ENCODE measurements around the gene HNRNPC.
"Not testable (repeated sequence)": the region's sequence is repeated elsewhere in the genome, so short reads cannot be mapped to it uniquely, and the experiment has no call there.

Gene HNRNPC

DNA sequence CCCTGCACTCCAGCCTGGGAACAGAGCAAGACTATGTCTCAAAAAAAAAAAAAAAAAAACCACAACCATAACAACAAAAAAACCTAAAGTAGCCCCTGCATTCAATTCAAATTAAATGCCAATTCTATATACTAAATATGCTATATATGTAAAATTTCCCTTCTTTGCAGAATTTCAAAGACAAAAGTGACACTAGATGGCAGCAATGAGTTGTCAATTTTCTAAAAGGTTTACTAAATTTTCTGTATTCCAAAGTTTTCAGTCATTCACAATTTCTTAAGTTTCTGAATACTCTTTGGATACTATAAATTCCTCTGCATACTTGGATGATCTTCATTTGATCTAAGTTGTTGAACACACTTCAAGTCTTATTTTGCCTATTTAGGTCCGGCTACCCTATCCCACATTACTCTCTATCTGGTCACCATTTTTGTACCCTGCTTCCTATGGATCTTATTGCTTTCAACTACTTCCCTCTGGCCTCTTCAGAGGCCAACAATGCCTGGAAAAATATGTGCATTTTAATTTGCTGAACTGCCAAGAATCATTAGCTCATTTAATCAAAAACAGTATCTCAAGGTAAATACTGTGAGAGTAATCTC is 27.9 kb downstream of the HNRNPC start:
- no peak for DNase-seq

GRCh38 chr14:21240417-21240816 is 28.8 kb downstream of the HNRNPC start:
- DNase-seq = no peak

DNA sequence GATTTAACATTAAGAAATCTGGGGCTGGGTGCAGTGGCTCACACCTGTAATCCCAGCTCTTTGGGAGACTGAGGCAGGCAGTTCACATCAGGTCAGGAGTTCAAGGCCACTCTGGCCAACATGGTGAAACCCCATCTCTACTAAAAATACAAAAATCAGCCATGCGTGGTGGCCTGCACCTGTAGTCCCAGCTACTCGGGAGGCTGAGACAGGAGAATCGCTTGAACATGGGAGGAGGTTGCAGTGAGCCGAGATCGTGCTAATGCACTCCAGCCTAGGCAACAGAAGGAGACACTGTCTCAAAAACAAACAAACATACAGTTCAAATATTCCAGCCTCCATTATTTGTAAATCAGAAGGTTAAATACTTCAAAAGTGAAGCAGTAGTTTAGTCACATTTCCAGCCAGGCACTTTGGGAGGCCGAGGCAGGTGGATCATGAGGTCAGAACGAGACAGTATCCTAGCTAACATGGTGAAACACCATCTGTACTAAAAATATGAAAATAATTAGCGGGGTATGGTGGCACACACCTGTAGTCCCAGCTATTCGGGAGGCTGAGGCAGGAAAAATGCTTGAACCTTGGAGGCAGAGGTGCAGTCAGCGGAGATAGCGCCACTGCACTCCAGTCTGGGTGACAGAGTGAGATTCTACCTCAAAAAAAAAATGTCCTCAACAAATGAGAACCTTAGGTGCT is 30.3 kb downstream of the HNRNPC start:
- DNase-seq = no peak

DNA sequence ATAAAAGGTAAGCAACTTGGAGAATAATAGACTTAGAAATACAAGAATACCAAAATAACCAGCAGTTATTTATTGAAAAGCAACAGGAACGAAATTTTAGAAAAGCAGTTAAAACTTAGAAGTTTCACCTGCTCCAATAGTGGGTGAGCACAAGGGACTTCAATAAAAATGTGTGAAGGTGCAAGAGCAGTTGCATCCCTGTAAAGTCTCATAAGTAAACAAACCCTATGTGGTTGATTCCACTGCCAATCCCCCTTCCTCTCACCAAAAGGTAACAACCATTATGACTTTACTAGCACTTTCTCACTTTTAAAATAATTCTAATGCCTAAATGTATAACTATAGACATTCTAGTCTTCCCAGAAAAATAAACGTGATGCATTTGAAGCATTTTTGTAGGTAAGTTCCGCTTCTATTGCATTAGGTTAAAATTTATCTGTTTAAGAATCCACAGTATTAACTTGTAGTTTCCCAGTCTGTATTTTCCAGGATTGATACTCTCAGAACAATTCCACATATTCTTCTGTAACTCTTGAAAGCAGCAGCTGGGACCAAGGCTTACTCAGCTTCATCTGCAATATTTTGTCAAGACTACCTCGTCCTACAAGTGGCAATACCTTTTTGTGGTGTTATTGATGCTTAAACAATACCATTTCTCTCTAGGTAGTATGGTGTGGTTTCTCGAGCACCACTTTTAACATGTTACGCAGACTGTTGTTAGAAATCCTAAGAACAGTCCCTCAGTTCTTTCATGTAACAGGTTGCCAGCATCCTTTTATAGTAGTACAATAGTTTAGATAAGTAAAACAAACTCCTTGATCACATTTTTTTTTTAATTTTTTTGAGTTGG is 32.1 kb downstream of the HNRNPC start:
- DNase-seq = no peak

- DNase-seq = no peak
Measured at GRCh38 chr14:21234112-21234511, 35.1 kb downstream of the HNRNPC start.

DNA sequence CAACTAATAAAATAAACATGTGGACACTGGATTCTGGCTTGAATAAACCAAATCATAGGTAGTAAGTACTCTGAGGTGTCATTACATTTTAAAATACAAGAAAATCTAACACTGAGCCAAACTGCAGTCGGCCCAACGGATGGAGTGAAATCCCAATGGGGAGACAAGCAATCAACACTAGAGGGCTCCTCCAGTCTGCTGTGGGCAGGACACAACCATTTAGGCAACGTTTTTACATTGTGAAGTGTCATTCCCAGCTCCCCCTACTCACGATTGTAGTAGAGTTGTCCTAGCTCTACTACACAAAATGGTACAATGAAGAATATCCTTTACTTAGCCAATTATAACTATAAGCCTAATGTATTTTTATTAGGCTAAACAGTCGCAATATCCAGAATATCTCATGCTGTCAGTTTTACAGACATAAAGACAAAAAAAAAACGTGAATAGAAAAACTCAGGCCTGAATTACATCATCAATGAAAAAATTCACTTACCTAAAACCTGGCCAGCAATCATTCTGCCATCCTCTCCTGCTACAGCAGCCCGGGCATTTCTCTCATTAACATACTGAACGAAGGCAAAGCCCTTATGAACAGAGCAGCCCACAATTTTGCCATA is 35.7 kb downstream of the HNRNPC start:
- DNase-seq = no peak

- no peak for DNase-seq
Measured at GRCh38 chr14:21231020-21231652, 38.1 kb downstream of the HNRNPC start.

- DNase-seq = no peak
Measured at GRCh38 chr14:21229821-21230220, 39.4 kb downstream of the HNRNPC start.

- no peak for DNase-seq
Measured at GRCh38 chr14:21227981-21228380, 41.3 kb downstream of the HNRNPC start.

DNA sequence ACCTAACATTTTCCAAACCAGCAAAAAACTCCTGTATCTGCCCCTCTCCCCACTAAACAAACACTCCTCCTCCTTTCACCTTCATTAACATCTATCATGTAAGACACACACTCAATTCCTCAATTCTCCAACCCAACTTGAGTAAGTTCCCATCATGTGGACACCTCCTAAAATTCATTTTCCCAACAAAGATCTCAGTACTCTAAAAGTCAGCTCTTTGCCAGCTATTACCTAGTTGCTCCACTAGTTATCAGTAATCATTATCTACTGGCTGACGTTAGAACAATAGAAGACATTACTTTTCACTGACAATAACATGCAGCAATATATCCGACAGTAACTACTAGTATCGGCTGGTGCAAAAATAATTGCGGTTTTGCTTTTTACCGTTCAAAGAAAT is 42.1 kb downstream of the HNRNPC start:
- no peak for DNase-seq

- no peak for DNase-seq
Measured at GRCh38 chr14:21226467-21226866, 42.8 kb downstream of the HNRNPC start.

GRCh38 chr14:21225164-21225563 is 44.1 kb downstream of the HNRNPC start:
- not testable (repeated sequence) for DNase-seq

DNA sequence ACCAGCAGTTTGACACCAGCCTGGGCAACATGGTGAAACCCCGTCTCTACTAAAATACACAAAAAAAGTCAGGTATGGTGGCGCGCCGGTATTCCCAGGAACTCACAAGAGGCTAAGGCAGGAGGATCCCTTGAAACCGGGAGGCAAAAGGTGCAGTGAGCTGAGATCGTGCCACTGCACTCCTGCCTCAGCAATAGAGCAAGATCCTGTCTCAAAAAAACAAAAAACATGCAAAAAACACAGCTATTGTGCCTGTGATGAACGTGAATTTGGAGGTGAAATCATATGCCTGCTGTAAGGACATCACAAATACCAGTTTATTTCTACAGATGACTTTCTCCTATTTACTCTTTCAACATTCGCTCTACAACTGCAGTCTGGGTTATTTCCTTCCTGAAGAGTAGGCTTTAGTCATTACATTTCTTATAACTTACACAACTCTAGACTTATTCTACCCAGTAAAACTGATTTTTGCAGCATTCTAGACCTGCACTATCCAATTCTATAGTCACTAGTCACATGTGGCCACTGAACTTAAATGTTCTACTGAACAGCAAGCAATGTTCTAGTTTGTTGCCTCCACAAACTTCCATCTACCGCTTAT is 48.3 kb downstream of the HNRNPC start:
- no peak for DNase-seq

DNA sequence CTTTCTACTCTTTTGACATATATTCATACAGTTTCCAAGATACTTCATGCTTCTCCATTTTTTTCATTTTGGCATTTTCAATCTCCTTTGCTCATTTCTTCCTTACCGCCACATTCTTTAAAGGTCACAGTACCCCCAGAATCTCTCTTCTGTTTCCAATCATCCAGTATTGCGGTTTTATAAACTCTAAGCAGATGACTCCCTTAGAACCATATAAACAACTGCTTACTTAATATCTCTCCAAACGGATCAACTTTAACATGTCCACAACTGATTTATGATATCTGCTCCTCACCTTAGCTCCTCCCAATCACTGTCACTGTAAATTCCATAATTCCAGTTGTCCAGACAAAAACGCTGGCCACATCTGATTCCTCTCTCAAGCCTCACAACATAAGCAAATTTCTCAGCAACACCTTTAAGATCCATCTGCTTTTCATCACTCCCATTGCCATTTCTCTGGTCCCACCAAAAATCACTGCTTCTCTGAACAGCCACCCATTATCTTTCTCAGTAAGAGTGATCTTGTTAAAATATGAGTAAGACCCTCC is 49.6 kb downstream of the HNRNPC start:
- DNase-seq = no peak

- DNase-seq = no peak
Measured at GRCh38 chr14:21219120-21219519, 50.1 kb downstream of the HNRNPC start.

DNA sequence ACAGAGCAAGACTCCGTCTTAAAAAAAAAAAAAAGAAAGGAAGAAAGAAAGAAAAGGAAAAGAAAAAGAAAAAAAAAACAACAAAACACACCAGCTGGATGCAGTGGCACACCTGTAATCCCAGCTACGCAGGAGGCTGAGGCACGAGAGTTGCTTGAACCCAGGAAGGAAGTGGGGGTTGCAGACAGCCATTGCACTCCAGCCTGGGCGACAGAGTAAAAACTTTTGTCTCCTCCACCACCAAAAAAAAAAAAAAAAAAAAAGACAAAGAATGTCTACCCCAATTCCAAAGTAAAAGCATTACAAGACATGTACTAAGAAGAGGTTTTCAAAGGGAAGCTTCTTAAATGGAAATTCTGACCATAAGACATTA is 53.4 kb downstream of the HNRNPC start:
- DNase-seq = no peak

DNA sequence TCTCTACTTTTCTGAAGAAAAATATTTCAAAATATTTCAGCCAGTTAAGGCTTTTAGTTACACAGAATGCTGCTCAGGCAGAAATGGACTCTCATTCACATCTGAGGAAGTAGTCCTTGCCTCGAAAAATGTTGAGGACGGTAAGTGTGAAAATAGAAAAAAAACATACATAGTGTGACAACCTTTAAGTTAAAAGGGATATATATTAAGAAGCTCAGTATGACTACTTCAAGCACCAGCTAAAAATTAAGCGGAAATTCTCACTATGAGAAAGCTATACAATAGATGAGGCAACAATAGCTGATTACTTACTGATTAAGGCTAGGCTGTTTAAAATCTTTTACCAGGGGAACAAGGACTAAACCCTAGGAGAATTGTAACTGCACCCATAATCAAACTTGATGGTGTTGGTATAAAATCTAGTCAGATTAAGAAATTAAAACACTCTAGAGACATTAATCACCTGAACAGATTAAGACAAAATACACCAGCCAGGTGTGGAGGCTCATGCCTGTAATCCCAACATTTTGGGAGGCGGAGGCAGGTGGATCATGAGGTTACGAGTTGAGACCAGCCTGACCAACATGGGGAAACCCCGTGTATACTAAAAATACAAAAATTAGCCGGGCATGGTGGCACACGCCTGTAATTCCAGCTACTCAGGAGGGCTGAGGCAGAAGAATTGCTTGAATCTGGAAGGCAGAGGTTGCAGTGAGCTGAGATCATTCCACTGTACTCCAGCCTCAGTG is 53.9 kb downstream of the HNRNPC start:
- no peak for DNase-seq

DNA sequence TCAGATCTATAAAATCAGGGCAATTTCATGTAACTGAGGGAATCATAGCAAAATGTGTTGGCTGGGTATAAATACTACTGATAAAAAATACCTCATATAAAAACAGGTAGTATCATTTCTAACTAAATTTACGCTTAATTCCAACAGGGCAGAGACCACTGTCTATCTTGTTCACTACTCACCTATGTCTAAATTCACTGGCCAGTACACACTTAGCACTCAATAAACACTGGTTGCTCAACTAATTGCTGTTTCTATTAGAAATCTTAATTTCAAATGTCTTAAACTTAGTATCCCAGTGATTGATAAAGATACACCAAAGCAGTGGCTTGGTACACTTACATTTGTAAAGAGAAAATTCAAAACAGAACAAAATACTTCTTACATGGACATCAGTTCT is 55.6 kb downstream of the HNRNPC start:
- no peak for DNase-seq

DNA sequence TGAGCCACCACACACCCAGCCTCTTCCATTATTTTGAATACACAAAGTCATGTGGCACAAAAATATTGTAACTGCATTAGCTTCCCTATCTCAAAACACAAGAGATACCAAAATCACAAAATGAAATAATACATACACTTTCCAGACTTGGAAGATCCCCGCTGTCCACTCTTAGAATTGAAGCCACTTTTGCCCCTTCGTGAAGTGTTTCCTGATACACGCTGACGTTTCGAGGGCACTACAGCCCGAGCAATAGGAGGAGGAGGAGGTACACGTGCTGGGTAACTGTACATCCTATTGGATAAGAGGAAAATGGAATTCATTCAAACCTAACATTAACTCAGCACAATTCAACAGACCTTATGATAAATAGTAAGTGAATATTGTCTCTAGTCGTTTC is 56.4 kb downstream of the HNRNPC start:
- DNase-seq = not testable (repeated sequence)

DNA sequence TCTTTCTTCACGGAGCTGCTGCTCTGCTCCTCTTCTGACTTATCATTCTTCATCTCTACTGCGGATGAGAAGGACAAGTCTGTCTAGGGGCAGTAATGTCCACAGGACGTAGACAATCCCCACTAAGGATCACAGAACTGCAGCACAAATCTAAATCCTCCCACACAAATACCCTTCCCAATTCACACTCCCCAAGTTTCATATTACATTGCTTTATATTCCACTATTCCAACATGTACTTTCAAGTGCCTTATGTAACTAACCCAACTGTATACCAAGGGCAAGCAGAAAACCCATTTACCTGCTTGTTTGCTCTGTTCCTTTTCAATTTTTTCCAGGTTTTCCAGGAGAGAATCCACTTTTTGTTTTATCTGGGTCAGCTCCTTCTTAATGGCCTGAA is 57.7 kb downstream of the HNRNPC start:
- no peak for DNase-seq

GRCh38 chr14:21210023-21210422 is 59.2 kb downstream of the HNRNPC start:
- no peak for DNase-seq

DNA sequence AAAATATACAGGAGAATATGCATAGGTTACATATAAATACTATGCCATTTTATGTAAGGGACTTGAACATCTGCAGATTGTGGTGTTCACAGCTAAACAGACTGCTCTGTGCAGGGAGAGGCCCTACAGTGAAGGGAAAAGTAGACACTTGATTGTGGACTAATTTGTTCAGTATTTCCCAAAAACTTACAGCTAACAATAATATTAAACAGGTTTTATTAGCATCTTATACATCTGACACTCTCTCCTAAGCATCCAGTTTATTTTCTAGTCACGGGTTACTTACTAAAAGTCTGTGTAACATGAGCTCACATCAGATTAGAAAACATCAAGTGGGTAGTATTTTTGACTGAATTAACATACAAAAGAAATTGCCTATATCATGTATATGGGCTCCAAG is 60.1 kb downstream of the HNRNPC start:
- no peak for DNase-seq
